ENCODE data around the gene RASSF1. TPM values are rescaled to one million over a fixed set of nuclear protein-coding genes. Genes with fewer than 3 reads are reported as not detected.

Gene RASSF1
- total and polyA plus RNA-seq, 10 of the 15 experiments (the other 5 are each of a cell fraction or from before 2014, with no cell fraction given), result 4.4 to 59.6 (median 37.2) TPM

GRCh38 chr3:50292159-50293078, 48.2 kb downstream of the RASSF1 start, which contains the start of gene IFRD2:
IFRD2 (minus strand) TSS chr3:50292429; CDS start chr3:50292274, 155 bp downstream.
- H3K4me2 ChIP-seq (ENCODE audit: control insufficient read depth, insufficient read depth), result peak within 1 kb of the TSS; percentile 89
- H2AFZ ChIP-seq (ENCODE audit: control insufficient read depth, low read depth, low read length), result peak within 1 kb of the TSS; percentile 78
- H3K27me3 ChIP-seq (replicated peaks in 1 of 2; ENCODE audit: control insufficient read depth in 2 of 2, insufficient read depth in 2 of 2, low read length in 1 of 2), result no peaks in the 10 kb centered on the region
- 2% methylated on average over 45 of the region's 67 CpGs for WGBS (ENCODE audit: insufficient coverage, insufficient replicate concordance, low lambda C conversion rate, missing lambda C conversion rate)
- ChIA-PET POLR2A (interaction anchor here (0.6 to 2.1 kb wide), 7 partner anchors 9 to 59 kb away, joined by 3 to 11 read pairs (median 3); partner anchors contain the start of genes CYB561D2, GNAI2 and NPRL2), CTCF (interaction anchor here (0.8 to 2.5 kb wide), 6 partner anchors 32 to 952 kb away, joined by 3 to 8 read pairs (median 4); no protein-coding TSS in a partner anchor), SMC1A (ENCODE audit: uncharacterized antibody, unreplicated experiment) (no interaction called here), RAD21 (ENCODE audit: unreplicated experiment) (interaction anchor here (0.6 to 1.2 kb wide), 5 partner anchors 21 to 57 kb away, joined by 3 to 6 read pairs (median 3); partner anchors contain the start of gene GNAI2)
- H3K9ac ChIP-seq (ENCODE audit: control insufficient read depth, insufficient read depth, low read length), result peak within 1 kb of the TSS; percentile 83
- no peaks in the 10 kb centered on the region for H3K9me3 ChIP-seq (replicated peaks; ENCODE audit: control insufficient read depth, insufficient read depth, low read length)
- peaks cover 3% of the 10 kb centered on the region; the same call in 1 of the 2 replicates for H3K4me1 ChIP-seq (ENCODE audit: control insufficient read depth, insufficient read depth, low read length)
- BruUV-seq (replicated peaks), result TSS peak; percentile 94
- no peaks in the 10 kb centered on the region for H4K20me1 ChIP-seq (ENCODE audit: control insufficient read depth, insufficient read depth)
- H3K79me2 ChIP-seq (ENCODE audit: control insufficient read depth, insufficient read depth, low read length), result peaks cover 21% of the 10 kb centered on the region
- peak within 1 kb of the TSS; percentile 66 for H3K27ac ChIP-seq (ENCODE audit: control insufficient read depth, insufficient read depth)
- ATAC-seq (peak; percentile 99), FAIRE-seq (peak; percentile 99), DNase-seq (ENCODE audit: low read depth, low spot score) (peak; percentile 92)
- in situ Hi-C loops (cut with MboI) (no loop called here), intact Hi-C loops (cut with micrococcal nuclease; ENCODE audit: unreplicated experiment) (loop anchor here (1.0 kb wide), 1 partner anchor 56 kb away; the partner anchor contains the start of gene GNAI2)
- peak within 1 kb of the TSS; percentile 97 for H3K4me3 ChIP-seq
- H3K36me3 ChIP-seq (ENCODE audit: control insufficient read depth in 2 of 2, insufficient read depth in 2 of 2, low read length in 1 of 2), result peaks cover 0 to 26% of the 10 kb centered on the region in 2 experiments; a peak in 3 of 4 replicates
- TF ChIP-seq RELB (IDR thresholded peaks at IDR 0.05; ENCODE audit: low read depth), result peak; percentile 24; the same call in 1 of the 2 replicates
- peak; percentile 64 for TF ChIP-seq MYC (IDR thresholded peaks at IDR 0.05; ENCODE audit: insufficient read depth, insufficient read length, insufficient replicate concordance, low read length, severe bottlenecking)
- peak; percentile 73; the same call in 1 of the 2 replicates for TF ChIP-seq ELK1 (IDR thresholded peaks at IDR 0.05; ENCODE audit: low read depth, low read length)
- TF ChIP-seq MTA3 (IDR thresholded peaks at IDR 0.05; ENCODE audit: borderline replicate concordance, low read length), result no peak
- no peak for TF ChIP-seq TCF7 (IDR thresholded peaks at IDR 0.05; ENCODE audit: borderline replicate concordance)
- TF ChIP-seq MYB (IDR thresholded peaks at IDR 0.05; ENCODE audit: borderline replicate concordance, low read depth, low read length), result peak; percentile 34; the same call in 1 of the 2 replicates
- peak; percentile 69; the same call in 1 of the 2 replicates for TF ChIP-seq POLR2AphosphoS2 (IDR thresholded peaks at IDR 0.05; ENCODE audit: low read depth, low read length)
- TF ChIP-seq ZBTB40 (IDR thresholded peaks at IDR 0.05; ENCODE audit: borderline replicate concordance), result peak; percentile 70; the same call in 1 of the 2 replicates
- TF ChIP-seq NR2F1 (conservative IDR thresholded peaks at IDR 0.05), result peak; percentile 52; the same call in 1 of the 2 replicates
- TF ChIP-seq PAX5 (IDR thresholded peaks at IDR 0.05; ENCODE audit: borderline replicate concordance, low read depth, low read length), result 0 out of 2 replicates have a peak, but pooled peaks have one; percentile 49
- no peak for TF ChIP-seq IRF3 (IDR thresholded peaks at IDR 0.05)
- no peak for TF ChIP-seq NFYA (IDR thresholded peaks at IDR 0.05; ENCODE audit: borderline replicate concordance, low read depth, low read length)
- no peak for TF ChIP-seq RBBP5 (conservative IDR thresholded peaks at IDR 0.05)

All from GM12878 (cell line).